IPS-NIHi7 (cell line): ENCODE measurements around the gene UBE2QL1.

Source experiments
- DNase-seq: peaks from one replicate; pipeline ENCODE4 v3.0.0; 2012; ENCODE audit warnings: mixed read lengths; ENCODE audit errors: extremely low spot score

The UBE2QL1 gene

DNA sequence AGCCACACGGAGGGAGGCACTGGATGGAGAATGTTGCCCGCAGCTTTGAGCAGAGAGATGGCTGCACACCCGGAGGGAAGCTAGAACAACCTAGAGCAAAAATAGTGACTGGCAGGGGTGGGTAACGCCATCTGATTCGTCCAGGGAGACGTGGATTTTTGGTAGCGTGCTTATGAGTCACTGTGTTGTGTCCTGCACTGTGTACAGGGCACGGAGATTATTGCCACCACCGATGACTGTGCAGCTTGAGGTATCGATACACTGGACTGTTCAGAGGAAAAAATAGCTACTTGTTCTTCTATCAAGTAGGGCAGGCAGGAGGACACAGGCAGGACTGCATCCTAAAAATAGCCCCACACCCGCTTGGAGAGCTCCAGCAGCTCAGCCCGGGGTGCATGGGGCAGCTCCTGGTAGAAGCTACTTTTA is 6.0 kb downstream of the UBE2QL1 start:
- DNase-seq: no peak

DNA sequence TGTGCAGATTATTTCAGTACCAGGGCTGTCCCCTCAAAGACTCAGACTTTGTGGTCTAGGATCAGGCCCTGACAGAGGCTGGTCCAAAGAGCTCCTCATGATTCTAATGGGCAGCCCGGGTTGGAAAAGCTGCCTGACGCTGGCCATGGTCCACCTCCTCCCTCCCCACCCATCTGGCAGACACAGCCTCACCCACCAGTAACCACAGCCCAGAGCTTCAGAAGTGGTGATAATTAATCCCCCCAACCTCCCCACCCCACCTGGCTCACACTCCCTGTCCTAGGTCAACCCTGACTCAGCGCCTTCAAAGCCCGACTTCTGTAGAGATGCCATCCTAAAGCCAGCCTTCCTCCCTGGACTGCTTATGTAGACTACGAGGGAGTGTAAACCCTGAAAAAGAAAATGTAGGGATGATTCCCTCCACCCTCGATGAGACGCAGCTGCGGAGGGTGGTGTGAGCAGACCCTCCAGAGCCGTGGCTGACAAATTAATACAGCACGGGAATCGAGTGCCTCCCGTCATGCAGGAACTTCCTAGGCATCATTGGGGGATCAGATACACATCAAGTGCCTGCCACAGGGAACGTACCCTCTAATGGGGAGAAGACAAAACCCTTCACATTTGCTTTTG is 7.0 kb downstream of the UBE2QL1 start:
- no peak for DNase-seq

DNA sequence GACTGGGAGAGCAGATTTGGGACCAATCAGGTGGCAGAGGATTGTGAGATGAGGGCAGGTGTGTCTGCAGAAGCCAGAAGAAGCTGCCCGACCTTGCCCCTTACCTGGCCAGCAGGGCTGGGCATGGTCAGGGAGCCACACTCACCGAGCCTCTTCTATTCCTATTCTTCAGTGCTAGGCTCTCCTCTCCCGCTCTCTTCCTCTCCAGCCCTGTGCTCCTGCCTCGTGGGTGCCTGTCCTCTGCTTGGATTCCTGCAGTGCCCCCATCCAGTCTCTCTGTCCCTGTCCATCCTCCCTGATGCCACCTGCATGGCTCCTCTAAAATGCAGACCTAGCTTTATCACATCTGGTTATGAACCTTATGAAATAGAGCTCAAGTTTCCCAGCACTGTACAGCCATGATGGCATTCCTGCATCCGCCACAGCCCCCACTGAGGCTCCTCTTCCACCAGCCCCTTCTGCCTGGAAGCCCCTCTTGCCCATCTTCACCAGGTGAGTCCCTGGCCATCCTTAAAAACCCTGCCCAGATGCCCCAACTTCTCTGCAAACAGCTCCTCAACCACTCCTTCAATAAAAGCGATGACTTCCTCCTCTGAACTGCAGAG is 8.2 kb downstream of the UBE2QL1 start:
- DNase-seq: no peak

DNA sequence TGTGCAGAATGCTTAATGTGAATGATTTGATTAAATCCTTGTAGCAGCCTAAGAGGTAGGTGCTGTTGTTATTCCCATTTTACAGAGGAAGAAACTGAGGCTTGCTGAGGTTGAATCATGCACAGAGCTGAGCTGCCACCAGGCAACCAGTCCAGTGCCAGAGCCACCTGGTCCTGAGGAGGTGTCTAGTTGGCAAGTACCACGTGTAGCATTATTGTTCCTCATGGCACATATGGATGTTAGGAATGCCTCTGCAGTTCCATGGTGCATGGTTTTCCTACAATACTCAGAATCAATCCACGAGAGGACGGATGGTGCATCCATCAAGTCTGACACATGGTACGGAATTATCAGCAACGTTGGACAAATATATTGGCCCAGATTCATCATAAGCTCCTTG is 8.9 kb downstream of the UBE2QL1 start:
- DNase-seq: no peak

DNA sequence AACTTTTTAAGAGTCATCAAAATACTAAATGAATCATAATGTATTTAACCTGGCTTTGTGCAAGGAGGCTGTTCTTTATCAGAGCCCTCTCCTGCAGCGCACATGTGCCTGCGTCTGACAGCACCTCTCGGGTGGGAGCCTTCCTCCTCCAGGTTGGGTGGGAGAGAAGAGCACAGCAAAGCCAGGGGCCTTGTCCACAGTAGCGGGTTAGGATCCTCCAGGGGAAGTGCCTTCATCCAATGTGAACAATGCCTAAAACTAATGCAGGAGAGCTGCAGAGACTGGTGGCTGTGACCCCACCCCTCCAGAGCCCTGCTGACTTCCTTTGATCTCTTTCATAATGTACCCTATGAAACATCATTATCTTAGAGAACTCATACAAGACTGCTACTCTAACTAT is 10.2 kb downstream of the UBE2QL1 start:
- DNase-seq: no peak

DNA sequence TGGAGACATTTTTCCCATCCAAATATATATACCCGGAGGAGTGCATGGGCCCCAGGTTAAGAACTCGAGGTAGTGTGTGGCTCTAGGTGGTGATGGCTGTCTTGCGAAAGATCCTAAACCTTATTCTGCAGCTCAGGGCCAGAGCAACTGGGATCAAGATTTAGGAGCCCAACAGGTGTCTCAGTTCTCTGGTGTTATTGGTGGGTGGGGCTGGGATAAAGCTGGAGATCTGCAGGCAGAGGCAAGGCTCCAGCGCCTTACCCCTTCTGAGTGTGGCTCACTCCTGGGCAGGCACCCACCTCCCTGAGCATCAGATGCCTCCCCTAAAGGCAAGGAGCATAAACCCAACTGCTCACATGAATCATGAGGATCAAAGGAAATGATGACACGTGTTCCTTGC is 11.2 kb downstream of the UBE2QL1 start:
- DNase-seq: no peak

DNA sequence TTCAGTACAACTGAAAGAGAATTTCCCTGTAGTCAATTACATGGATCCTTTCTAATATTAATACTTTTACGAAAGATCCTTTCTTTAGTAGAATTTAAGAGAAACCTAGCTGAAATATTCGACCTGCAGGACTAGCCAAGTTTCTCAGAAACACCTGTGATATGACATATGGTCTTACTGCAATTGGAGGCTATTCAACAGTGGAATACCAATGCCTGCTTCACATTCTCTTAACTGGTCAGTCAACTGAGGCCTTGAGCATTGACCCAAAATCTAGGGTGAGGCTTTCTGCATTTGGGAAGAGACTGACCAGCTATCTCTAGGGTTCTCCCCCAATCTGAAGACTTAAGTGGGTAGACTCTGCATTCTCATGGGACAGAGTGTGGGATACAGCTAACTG is 12.3 kb downstream of the UBE2QL1 start:
- no peak for DNase-seq

DNA sequence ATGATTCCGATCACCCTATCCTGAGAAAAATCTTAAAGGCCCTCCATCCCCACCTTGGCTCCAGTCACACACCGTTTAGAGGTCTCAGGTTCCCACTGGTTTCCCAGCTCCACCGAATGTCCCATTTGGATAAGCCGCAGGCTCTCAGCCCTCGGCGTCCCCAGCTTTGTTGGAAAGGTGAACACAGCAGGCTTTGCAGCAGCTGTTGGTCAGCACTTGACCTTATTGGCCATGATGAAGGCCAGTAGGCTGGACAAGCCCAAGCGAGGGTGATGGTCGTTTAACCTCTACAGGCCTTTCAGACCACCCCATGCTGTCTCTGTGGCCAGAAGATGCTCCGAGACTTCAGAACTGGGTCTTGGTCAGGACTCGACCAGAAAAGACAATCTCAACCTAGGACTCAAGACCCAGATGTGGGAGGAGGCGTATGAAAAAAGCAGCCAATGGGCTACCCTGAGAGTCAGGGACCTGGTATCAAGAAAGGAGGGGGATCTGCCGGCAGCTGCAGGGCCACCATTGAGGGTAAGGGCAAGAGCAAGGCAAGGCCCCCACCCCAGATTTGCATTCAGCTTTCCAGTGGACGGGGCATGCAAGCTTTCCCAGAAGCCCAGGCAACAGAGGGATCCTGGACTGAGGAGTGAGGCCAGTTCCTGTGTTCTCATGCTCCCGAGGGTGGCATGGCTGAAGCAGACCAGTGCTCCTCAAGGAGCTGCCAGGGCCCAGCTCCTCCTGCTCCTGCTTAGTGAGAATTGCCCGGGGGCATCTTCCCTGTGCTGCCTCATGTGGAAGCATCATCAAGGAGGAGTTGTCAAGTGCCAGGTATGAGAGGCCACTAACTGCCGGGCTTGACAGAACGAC is 13.4 kb downstream of the UBE2QL1 start:
- no peak for DNase-seq

DNA sequence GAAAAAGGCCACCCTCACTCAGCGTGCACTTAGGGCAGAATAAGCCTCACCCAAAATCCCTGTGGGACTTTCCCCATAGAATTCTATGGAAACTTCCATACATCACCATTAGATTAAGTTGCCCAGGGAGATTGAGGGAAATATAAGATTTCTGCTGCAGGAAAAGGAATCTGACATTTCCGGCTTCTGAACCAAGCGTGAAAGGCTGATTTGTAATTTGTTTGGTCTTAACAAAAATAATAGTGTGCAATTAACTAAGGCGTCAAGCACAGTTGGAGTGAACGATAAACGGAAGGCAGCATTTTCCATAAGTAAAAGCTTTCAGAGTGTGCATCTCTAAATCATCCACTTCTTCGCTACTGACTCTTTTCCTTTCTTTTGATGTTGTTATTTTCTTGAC is 14.0 kb downstream of the UBE2QL1 start:
- no peak for DNase-seq

DNA sequence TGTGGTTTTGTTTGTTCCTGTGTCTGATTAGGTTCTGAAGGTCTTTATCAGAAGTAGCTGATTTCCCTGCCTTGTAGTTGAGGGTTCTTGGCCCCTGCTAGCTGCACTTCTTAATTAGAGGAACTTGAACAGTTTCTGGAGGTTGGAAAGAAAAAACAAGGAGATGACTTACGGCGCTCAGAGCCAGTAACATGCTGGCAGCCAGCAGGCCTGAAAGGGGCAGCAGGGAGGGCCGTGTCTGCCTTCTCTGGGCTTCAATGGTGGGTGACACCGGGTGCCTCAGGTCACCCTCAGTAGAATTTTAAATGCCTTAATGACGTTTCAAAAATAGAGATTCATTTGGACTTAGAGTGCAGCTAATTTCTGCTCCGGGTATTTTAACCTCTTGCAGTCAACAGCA is 15.8 kb downstream of the UBE2QL1 start:
- no peak for DNase-seq

DNA sequence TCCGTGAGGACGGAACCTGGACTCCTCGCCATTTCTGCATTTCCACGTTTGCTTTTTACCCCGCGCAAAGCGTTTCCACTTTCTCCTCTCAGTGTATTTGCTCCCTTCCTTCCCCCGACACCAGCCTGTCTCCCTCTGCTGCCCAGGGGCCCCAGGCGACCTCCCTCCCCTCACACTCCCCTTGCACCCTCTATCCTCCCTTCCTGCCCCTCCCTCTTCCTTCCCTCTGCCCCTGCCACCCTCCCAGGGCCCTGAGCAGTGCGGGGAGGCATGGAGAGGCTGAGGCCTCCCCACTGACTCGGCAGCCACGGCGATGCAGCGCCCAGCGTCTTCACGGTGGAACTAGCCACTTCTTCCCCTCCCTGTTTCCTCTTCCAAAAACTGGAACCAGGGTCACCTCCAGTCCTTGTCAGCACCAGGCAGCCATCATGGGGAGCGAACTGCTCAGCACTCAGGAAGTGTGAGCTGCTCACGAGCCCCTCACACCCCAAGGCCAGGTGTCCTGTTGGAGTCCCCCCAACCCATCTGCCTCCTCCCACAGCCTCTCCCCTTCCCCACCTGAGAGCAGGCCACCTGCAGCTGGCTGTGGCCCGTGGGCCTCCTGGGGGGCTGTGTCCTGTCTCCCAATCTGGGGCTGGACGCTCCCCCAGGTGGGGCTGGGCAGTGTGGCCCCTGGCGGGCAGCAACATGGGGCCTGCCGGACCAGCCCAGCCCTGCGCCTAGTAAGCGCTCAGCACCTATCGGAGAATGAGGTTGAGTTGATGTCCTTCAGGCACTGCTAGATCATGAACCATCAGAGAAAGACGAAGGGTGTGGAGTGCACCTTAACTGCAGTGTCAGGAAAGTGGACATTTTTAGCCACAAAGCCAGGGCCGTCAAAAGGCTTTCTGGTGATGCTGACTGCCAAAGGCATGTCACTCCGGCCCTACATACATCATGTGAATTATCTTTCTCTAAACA is 17.5 kb downstream of the UBE2QL1 start:
- no peak for DNase-seq

DNA sequence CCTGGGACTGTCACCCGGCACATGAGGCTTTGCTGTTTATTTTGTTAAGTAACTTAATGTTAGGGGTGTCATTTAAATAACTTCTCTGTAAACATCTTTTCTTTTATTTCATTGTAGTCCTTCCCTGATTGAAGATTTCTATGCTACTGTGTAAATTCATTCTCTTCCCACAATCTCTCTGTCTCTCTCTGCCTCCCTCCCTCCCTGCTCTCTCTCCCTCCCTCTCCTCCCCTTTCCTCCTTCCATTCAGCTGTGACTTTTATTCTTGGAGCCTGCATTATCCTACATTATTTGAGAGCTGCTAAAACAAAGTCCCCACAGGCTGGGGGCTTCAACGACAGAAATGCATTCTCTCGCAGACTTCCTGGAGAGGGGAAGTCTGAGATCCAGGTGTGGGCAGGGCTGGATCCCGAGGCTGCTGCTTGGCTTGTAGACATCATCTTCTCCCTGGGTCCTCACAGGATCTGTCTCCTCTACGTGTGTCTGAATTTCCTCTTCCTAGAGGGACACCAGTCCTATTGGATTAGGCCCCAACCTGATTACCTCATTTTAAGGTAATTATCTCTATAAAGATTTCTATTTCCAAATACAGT is 18.4 kb downstream of the UBE2QL1 start:
- DNase-seq: no peak

DNA sequence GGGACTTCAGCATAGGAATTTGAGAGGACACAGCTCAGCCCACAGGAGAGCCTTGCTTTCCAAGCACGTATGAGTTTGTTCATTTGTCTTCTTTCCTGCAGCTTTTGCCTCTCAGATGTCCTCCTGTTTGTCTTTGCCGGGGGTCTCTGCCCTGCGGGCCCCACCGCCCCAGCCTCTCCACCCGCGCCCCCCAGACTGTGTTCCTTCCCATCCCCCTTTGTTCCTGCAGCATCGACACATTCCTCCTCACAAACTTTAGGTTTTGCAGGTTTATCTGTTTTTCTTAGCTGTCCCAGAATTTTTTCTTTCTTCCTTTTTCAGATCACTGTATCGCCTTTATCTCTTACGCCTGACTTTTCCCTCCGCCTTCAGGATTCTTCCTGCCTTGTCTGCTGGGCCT is 18.9 kb downstream of the UBE2QL1 start:
- no peak for DNase-seq

DNA sequence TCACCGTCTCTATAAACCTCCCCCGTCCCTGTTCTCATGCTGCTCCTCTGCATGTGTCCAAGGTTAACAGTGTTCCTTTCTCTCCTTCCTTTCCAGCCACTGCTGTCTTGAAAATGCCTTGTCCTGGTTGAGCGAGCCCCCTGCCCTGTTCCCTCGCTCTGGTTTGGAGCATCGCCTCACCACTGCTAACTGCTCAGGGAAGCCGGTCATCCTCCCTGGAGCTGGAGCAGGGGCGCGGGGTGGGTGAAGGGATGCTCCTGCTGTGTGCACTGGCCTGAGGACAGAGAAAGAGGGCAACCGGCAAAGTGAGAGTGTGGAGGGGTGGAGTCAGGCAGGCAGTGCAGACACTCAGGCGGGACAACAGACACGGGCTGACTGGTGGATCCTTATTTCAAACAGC is 19.4 kb downstream of the UBE2QL1 start:
- DNase-seq: peak; percentile 34

DNA sequence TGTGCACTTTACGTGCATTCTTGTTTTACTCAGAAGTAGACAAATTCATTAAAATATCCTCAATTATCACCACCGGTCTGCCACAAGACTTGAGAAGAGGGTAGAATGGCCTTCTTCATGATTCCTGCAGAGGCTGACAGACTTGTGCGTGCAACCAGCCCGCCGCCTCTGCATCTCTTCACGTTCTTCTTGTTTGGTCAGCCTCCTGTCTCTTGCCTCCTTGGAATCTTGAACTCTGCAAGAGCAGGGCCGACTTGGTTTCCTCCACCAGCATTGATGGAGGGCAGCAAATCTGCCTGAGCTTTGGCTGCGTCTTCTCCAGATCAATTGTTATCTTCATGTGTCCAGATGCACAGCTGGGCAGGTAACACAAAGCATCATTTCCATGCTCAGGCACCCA is 20.2 kb downstream of the UBE2QL1 start:
- DNase-seq: no peak

DNA sequence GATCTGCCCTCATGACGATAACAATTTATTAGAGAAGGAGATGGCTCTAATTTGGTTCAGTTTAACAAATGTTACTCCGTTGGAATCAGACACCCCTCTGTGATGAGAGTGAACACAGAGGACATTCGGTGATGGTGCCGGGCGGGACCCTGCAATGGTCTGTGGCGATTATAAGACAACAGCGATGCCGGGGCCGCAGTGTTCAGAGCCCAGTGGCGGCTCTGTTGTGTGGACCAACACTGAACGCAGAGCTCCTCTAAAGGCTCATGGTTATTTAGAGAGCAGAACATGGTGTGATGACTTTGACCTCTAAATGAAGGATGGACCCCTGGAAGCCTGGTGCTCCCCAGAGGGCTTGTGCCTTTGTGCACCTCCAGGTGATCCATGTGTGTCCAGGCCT is 21.2 kb downstream of the UBE2QL1 start:
- no peak for DNase-seq

DNA sequence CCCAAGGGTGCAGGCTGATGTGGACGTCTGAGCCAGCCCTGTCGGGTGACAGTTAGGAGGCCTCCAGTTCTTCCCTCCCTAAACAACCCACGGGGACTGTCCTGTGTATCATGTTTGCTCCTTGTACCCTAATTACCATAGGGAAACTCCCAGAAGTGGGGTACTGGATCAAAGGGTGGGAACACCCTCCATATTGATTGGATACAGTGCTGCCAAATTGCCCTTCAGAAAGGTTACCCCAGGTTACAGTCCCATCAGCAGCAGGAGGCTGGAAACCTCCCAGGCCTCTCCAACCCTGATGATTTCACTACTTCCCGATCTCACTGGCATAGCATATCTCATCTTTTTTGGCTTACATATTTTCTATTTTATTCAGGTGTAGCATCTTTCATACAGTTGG is 22.0 kb downstream of the UBE2QL1 start:
- no peak for DNase-seq

DNA sequence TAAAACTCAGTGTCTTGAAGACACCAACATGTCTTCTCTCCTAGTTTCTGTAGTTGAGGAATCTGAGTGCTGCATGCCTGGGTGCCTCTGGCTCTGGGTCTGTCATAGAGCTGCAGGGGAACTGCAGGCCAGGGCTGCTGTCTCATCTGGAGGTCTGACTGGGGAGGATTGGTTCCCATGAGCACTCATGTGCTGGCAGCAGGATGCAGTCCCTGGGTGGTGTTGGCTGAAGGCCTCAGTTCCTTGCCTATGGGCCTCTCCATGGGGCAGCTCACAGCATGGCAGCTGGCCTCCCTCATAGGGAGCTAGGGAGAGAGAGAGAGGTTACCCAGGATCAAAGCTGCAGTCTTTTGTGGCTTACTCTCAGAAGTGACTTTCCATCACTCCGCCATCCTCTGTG is 22.6 kb downstream of the UBE2QL1 start:
- DNase-seq: no peak

DNA sequence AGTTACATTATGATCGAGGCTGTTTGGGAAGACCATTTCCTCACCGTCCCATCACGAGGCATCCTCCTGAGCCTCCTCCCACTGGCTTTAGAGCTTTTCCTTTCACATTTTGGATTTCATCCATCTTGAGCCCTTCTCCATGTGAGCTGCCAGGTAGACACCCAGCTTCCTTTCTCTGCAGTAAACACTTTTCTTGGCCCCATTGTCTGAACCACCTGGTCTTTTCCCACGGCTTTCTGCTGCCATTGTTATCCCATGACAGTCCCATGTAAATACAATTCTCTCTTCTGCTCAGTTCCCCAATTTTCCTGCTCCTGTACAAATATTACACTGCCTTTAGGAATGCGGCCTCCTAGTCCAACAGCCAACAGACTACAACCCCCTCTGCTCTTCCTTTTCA is 24.1 kb downstream of the UBE2QL1 start:
- DNase-seq: no peak

DNA sequence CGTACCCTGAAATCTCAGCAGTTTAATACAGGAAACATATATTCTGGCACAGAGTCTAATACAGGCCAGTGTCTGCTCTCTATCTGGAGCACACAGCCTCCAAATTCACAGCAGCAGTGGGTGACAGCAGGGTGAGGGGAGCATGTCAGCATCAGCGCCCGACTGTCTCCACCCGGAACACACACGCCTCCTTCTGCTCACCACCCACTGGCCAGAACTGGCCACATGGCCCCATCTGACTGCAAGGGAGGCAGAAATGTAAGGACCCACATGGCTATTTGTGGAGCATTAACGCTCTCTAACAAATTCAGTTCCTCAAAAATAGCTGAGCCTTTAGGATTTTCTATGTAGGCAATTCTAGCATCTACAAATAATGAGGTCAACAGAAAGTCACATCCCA is 24.6 kb downstream of the UBE2QL1 start:
- DNase-seq: no peak

DNA sequence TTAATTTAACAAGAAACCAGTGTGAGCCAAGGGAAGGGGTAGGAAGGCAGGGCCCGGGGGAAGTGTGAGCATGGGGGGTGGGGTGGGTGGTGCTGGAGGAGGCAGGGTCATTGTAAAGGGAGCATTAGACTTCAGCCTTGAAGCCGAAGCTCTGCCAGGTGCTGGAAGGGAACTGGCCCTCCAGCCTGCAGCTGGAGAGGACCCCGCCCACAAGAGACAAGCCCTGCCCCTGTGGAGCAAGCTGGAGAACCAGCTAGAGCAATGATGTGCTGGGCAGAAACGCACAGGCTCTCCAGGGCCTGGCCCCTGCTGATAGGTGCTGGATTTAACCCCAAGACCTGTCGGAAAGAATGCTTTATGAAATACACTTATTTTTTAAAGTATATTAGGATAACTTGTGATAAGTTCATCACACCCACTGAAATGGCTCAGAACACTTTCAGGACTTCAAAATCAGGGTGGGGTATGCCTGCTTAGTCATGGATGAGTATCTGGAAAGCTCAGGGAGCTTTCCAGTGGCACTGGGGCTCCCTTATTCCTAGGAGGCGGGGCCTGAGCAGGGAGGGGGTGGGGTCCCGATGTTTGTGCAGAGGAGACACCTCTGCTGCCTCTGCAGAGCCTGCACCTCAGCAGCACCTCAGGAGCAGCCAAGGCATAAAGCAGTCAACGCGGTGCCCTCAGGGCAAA is 27.1 kb downstream of the UBE2QL1 start:
- DNase-seq: peak; percentile 79
